ENCODE results near the gene WDFY3. TPM values are rescaled to one million over a fixed set of nuclear protein-coding genes. Genes with fewer than 3 reads are reported as not detected.

The WDFY3 gene
- total RNA-seq, 1 experiment from 2014 or later: 39.9 TPM

DNA sequence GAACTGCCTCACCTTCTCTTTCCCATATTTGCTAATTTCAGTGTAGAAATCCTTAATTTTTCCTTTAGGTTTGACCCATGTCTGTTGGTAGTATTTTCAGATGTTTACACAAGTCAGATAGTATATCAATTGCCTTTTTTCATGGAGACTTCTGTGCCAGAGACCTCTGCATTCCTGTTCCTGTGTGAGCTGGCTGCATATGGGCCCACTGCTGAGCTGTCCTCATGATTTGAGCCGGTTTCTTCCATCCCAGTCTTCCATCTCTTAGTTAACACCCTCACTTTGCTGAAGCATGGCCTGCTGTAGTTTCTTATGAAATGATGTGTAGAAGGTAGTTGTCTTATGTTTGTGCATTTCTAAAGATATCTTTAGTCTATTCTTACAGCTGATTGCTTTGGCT is 343.5 kb downstream of the WDFY3 start:
- ChIA-PET CTCF (no interaction called here), RAD21 (ENCODE audit: low non-redundant PET in 1 of 2, low total read pairs in 2 of 2, uncharacterized antibody in 2 of 2, unreplicated experiment in 2 of 2) (no interaction called here), POLR2A (no interaction called here)
- Histone ChIP-seq H3K4me3 (replicated peaks in 1 of 2; ENCODE audit: low read depth in 1 of 2, low read length in 2 of 2) (no peak overlapping the region), H3K9ac (ENCODE audit: low read length) (no peak overlapping the region), H3K4me1 (ENCODE audit: control insufficient read depth in 1 of 2, insufficient read depth in 2 of 2, low read length in 2 of 2) (no peaks in the 10 kb centered on the region), H2AFZ (ENCODE audit: low read depth, low read length, poor library complexity, severe bottlenecking) (no peak overlapping the region), H3K27ac (ENCODE audit: low read depth, low read length) (no peak overlapping the region), H3K4me2 (ENCODE audit: low read length) (no peak overlapping the region), H3K36me3 (ENCODE audit: control insufficient read depth in 1 of 2, insufficient read depth in 2 of 2, low read length in 2 of 2) (no peaks in the 10 kb centered on the region), H3K79me2 (ENCODE audit: insufficient read depth, low read length) (no peaks in the 10 kb centered on the region), H3K27me3 (ENCODE audit: insufficient read depth, low read length) (no peaks in the 10 kb centered on the region), H4K20me1 (ENCODE audit: insufficient read depth) (no peaks in the 10 kb centered on the region), H3K9me2 (ENCODE audit: insufficient read depth) (no peaks in the 10 kb centered on the region), H3K9me3 (ENCODE audit: control insufficient read depth in 1 of 2, insufficient read depth in 1 of 2, low read depth in 1 of 2, low read length in 2 of 2) (no peaks in the 10 kb centered on the region)
- DNase-seq (ENCODE audit: low read depth, low spot score): no peak
- ATAC-seq: no peak
- BruUV-seq (replicated peaks): no TSS peak
- intact Hi-C loops (cut with micrococcal nuclease): no loop called here
- TF ChIP-seq, protein P1, sequence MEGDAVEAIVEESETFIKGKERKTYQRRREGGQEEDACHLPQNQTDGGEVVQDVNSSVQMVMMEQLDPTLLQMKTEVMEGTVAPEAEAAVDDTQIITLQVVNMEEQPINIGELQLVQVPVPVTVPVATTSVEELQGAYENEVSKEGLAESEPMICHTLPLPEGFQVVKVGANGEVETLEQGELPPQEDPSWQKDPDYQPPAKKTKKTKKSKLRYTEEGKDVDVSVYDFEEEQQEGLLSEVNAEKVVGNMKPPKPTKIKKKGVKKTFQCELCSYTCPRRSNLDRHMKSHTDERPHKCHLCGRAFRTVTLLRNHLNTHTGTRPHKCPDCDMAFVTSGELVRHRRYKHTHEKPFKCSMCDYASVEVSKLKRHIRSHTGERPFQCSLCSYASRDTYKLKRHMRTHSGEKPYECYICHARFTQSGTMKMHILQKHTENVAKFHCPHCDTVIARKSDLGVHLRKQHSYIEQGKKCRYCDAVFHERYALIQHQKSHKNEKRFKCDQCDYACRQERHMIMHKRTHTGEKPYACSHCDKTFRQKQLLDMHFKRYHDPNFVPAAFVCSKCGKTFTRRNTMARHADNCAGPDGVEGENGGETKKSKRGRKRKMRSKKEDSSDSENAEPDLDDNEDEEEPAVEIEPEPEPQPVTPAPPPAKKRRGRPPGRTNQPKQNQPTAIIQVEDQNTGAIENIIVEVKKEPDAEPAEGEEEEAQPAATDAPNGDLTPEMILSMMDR (IDR thresholded peaks at IDR 0.05 in 2 of 3, conservative IDR thresholded peaks at IDR 0.05 in 1 of 3; ENCODE audit: borderline replicate concordance in 1 of 3, insufficient read depth in 1 of 3, low read depth in 2 of 3, low read length in 2 of 3): no peak
- no peak for TF ChIP-seq POLR2AphosphoS5 (IDR thresholded peaks at IDR 0.05; ENCODE audit: low read depth, low read length)
- TF ChIP-seq TCF7L2 (IDR thresholded peaks at IDR 0.05; ENCODE audit: borderline replicate concordance, extremely low read depth, insufficient read depth, insufficient read length): no peak
- no peak for TF ChIP-seq ELF1 (IDR thresholded peaks at IDR 0.05; ENCODE audit: borderline replicate concordance, low read depth)
- no peak for TF ChIP-seq RAD21 (IDR thresholded peaks at IDR 0.05; ENCODE audit: low read depth)
- TF ChIP-seq EGR1 (IDR thresholded peaks at IDR 0.05; ENCODE audit: low read depth): no peak
- no peak for TF ChIP-seq CEBPB (IDR thresholded peaks at IDR 0.05; ENCODE audit: low read depth)
- TF ChIP-seq EZH2phosphoT487 (IDR thresholded peaks at IDR 0.05; ENCODE audit: borderline replicate concordance): no peak

All from HCT116 (cell line).